Measurements from ENCODE around the gene CACNG7. TPM values are rescaled to one million over a fixed set of nuclear protein-coding genes. Genes with fewer than 3 reads are reported as not detected.
A peak's percentile ranks its signal among the peaks of the same experiment; 100 is the strongest.

Gene CACNG7
- polyA plus RNA-seq, 3 donors, result 0.36 to 0.70 (median 0.50) TPM

DNA sequence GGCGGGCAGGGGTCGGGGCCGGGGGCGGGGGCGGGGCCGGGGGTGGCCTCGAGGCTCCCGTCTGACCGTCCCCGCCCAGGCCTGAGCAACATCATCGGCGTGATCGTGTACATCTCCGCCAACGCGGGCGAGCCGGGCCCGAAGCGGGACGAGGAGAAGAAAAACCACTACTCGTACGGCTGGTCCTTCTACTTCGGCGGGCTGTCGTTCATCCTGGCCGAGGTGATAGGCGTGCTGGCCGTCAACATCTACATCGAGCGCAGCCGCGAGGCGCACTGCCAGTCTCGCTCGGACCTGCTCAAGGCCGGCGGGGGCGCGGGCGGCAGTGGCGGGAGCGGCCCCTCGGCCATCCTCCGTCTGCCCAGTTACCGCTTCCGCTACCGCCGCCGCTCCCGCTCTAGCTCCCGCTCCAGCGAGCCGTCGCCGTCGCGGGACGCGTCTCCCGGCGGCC lies 72.9 kb downstream of the CACNG7 start:
- peak; percentile 38 for DNase-seq

DNA sequence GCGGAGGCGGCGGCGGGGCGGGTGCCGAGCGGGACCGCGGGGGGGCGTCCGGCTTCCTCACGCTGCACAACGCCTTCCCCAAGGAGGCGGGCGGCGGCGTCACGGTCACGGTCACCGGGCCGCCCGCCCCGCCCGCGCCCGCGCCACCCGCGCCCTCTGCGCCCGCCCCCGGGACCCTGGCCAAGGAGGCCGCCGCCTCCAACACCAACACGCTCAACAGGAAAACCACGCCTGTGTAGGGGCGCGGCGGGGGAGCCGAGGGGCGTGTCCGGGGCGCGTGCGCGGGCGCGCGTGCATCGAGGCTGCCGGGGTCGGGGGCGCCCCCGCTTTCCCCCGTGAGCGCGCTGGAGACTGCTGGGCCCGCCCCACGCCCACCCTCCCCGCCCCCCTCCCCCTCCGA lies 73.5 kb downstream of the CACNG7 start:
- DNase-seq, result no peak

- no peak for DNase-seq
Observed at GRCh38 chr19:53983457-53984289, 74.6 kb downstream of the CACNG7 start.

DNA sequence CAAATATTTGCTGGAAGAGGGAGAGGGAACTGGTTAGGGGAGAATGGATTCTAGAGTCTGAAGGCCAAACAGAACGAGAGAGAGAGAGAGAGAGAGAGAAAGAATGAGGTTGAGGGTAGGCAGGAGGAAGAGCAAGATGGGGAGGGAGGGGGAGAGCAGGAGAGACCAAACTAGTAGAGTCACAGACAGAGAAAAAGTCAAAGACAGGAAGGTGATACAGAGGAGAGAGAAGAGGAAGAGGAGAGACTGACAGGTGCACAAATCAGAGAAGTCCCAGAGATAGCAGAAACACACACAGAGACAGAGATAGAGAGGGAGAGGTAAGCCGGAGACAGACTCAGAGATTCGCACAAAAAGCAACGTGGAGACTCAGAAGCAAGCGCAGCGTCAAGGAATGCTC lies 76.8 kb downstream of the CACNG7 start:
- no peak for DNase-seq

- no peak for DNase-seq
Observed at GRCh38 chr19:53988981-53989380, 79.9 kb downstream of the CACNG7 start.

GRCh38 chr19:53989600-53990533 lies 80.8 kb downstream of the CACNG7 start:
- DNase-seq, result no peak

GRCh38 chr19:53991224-53992113 lies 82.4 kb downstream of the CACNG7 start, which contains the start of gene CACNG6:
Gene CACNG6 (plus strand): TSS chr19:53991637. CDS start chr19:53992878, 1,241 bp downstream.
- peak; percentile 57 for DNase-seq

DNA sequence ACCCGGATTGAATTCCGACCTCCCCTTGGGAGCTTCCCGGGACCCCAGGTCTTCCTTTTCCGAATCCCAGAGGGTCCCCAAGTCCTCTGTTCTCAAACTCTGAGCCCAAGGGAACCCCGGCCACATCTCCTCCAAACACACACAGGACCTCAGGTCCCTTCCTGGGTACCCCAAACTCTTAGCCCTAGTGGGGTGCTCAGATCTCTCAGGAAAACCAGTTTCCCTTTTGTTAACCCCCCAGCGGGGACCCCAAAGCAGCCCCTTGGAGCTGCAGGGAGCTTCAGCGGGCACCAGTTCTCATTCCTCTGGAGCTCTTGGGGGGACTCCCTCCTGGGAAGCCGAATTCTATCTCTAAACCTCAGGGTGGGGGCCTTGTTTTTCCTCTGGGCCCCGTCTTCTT lies 83.1 kb downstream of the CACNG7 start:
- DNase-seq, result no peak

GRCh38 chr19:53992815-53993214 lies 83.7 kb downstream of the CACNG7 start:
- no peak for DNase-seq

GRCh38 chr19:53993448-53993847 lies 84.4 kb downstream of the CACNG7 start:
- DNase-seq, result no peak

Other genes with a start within 250 kb of the CACNG7 start
- gene NLRP12, start 85.0 kb upstream of the CACNG7 start, polyA plus RNA-seq (ENCODE audit: insufficient read length in 3 of 3), result under 1 TPM; 0.09 to 0.38 (median 0.24) TPM
- gene MYADM, start 41.4 kb upstream of the CACNG7 start, polyA plus RNA-seq (ENCODE audit: insufficient read length in 3 of 3), result 10 to 100 TPM; 62.7 to 79.8 (median 79.1) TPM
- gene PRKCG, start 27.1 kb upstream of the CACNG7 start, polyA plus RNA-seq (ENCODE audit: insufficient read length in 3 of 3), result under 1 TPM; 0.40 to 0.75 (median 0.67) TPM
- under 1 TPM; 0.19 to 0.49 (median 0.35) TPM for gene CACNG8, start 53.7 kb downstream of the CACNG7 start, polyA plus RNA-seq (ENCODE audit: insufficient read length in 3 of 3)
- gene CACNG6, start 82.4 kb downstream of the CACNG7 start, polyA plus RNA-seq (ENCODE audit: insufficient read length in 3 of 3), result under 1 TPM; 0.65 to 0.88 (median 0.73) TPM
- gene VSTM1, start 154.6 kb downstream of the CACNG7 start, polyA plus RNA-seq (ENCODE audit: insufficient read length in 3 of 3), result under 1 TPM in 1 of 3 donors, not detected in 2; 0.38 TPM
- gene TARM1, start 172.1 kb downstream of the CACNG7 start, polyA plus RNA-seq (ENCODE audit: insufficient read length in 3 of 3), result under 1 TPM; 0.16 to 0.30 (median 0.21) TPM
- under 1 TPM; 0.27 to 0.40 (median 0.30) TPM for gene OSCAR, start 191.5 kb downstream of the CACNG7 start, polyA plus RNA-seq (ENCODE audit: insufficient read length in 3 of 3)
- gene NDUFA3, start 193.6 kb downstream of the CACNG7 start, polyA plus RNA-seq (ENCODE audit: insufficient read length in 3 of 3), result 100 to 1,000 TPM; 126 to 157 (median 156) TPM
- gene TFPT, start 206.4 kb downstream of the CACNG7 start, polyA plus RNA-seq (ENCODE audit: insufficient read length in 3 of 3), result 10 to 100 TPM; 18.2 to 22.2 (median 21.9) TPM
- gene PRPF31, start 206.5 kb downstream of the CACNG7 start, polyA plus RNA-seq (ENCODE audit: insufficient read length in 3 of 3), result 10 to 100 TPM; 72.8 to 83.6 (median 74.5) TPM
- gene CNOT3, start 228.5 kb downstream of the CACNG7 start, polyA plus RNA-seq (ENCODE audit: insufficient read length in 3 of 3), result 10 to 100 TPM; 60.6 to 69.8 (median 69.0) TPM